HL-60 (cell line): ENCODE data around the gene C6.
"Not testable (repeated sequence)": the region's sequence is repeated elsewhere in the genome, so short reads cannot be mapped to it uniquely, and the experiment has no call there.

Source experiments
- DNase-seq, 2 experiments: peaks; one replicate each; pipeline ENCODE4 v3.0.0-alpha.2; 2010 to 2020; ENCODE audit warnings: low read depth in 1 of 2, low spot score in 1 of 2
- H3K27ac ChIP-seq: fragments of 250-450 bp; sonication (Bioruptor Pico); replicated peaks from 2 replicates; pipeline ENCODE4 v1.5.1; 2020; ENCODE audit warnings: mild to moderate bottlenecking, moderate library complexity
- H3K27me3 ChIP-seq: fragments of 250-450 bp; sonication (Bioruptor Pico); 2 replicates; pipeline ENCODE4 v1.5.1; 2021; ENCODE audit warnings: mild to moderate bottlenecking, moderate library complexity; ENCODE audit not compliant: insufficient read depth, poor library complexity, severe bottlenecking
- H3K4me3 ChIP-seq: replicated peaks from 2 replicates; pipeline ENCODE4 v1.5.1; 2011; ENCODE audit warnings: mild to moderate bottlenecking, control low read depth, low read length; ENCODE audit not compliant: insufficient read depth
- CTCF ChIP-seq: IDR thresholded peaks from one replicate; pipeline ENCODE4 v1.5.1; 2011; ENCODE audit warnings: low read length, control low read depth, inconsistent platforms; ENCODE audit not compliant: insufficient read depth
- GABPA ChIP-seq: IDR thresholded peaks from 2 replicates; pipeline ENCODE4 v1.6.1; 2012; ENCODE audit warnings: low read depth
- POLR2AphosphoS5 ChIP-seq: IDR thresholded peaks from 2 replicates; pipeline ENCODE4 v1.6.1; 2012; ENCODE audit warnings: low read depth
- REST ChIP-seq: IDR thresholded peaks from 2 replicates; pipeline ENCODE4 v1.6.1; 2012; ENCODE audit warnings: low read depth; ENCODE audit not compliant: insufficient replicate concordance
- SPI1 ChIP-seq: IDR thresholded peaks from 2 replicates; pipeline ENCODE4 v1.6.1; 2012; ENCODE audit warnings: low read depth, mild to moderate bottlenecking, borderline replicate concordance

Gene C6

GRCh38 chr5:41218929-41219657 lies 5.8 kb upstream of the C6 start:
- DNase-seq, result no peak
- Histone ChIP-seq H3K4me3 (no peak overlapping the region), H3K27me3 (peaks cover 3% of the 10 kb centered on the region), H3K27ac (no peak overlapping the region)
- no peak for TF ChIP-seq SPI1
- no peak for TF ChIP-seq CTCF
- TF ChIP-seq POLR2AphosphoS5, result no peak
- TF ChIP-seq GABPA, result no peak
- TF ChIP-seq REST, result no peak

GRCh38 chr5:41214182-41214581 lies 850 bp upstream of the C6 start:
- Histone ChIP-seq H3K27me3 (peaks cover 3% of the 10 kb centered on the region), H3K4me3 (no peak overlapping the region), H3K27ac (no peak overlapping the region)
- TF ChIP-seq REST, result no peak
- no peak for TF ChIP-seq SPI1
- no peak for TF ChIP-seq GABPA
- TF ChIP-seq POLR2AphosphoS5, result no peak
- no peak for TF ChIP-seq CTCF
- DNase-seq, result no peak

GRCh38 chr5:41212935-41213334 lies 397 bp downstream of the C6 start:
- peaks cover under 1% of the 10 kb centered on the region for H3K27me3 ChIP-seq
- no peak overlapping the region for H3K4me3 ChIP-seq
- H3K27ac ChIP-seq, result no peak overlapping the region
- TF ChIP-seq SPI1 (no peak), GABPA (no peak)
- no peak for DNase-seq

- TF ChIP-seq GABPA, result no peak
- no peak for TF ChIP-seq POLR2AphosphoS5
- no peak for TF ChIP-seq CTCF
- TF ChIP-seq SPI1, result no peak
- TF ChIP-seq REST, result no peak
- Histone ChIP-seq H3K4me3 (no peak overlapping the region), H3K27me3 (no peaks in the 10 kb centered on the region), H3K27ac (no peak overlapping the region)
- no peak for DNase-seq
These were observed 1.9 kb downstream of the C6 start for GRCh38 chr5:41211417-41211816.

GRCh38 chr5:41205475-41205874 lies 7.9 kb downstream of the C6 start:
- H3K27me3 ChIP-seq, H3K27ac ChIP-seq, DNase-seq, H3K4me3 ChIP-seq: not testable (repeated sequence)
